SK-N-MC (cell line): ENCODE results near the gene HUWE1.

ENCODE experiments used
- EZH2 ChIP-seq: fragments of 200-600 bp; sonication (generic); IDR thresholded peaks from one replicate; pipeline ENCODE4 v1.6.1; 2017; ENCODE audit warnings: antibody characterized with exemption
- POLR2AphosphoS5 ChIP-seq: IDR thresholded peaks from 2 replicates; pipeline ENCODE4 v1.6.1; 2012; ENCODE audit warnings: mild to moderate bottlenecking, low read depth, low read length, borderline replicate concordance

- TF ChIP-seq POLR2AphosphoS5 (no peak), EZH2 (no peak)
These were observed 31.6 kb upstream of the HUWE1 start for GRCh38 chrX:53718073-53718472.
